ENCODE measurements around the gene TBC1D1.

The TBC1D1 gene

DNA sequence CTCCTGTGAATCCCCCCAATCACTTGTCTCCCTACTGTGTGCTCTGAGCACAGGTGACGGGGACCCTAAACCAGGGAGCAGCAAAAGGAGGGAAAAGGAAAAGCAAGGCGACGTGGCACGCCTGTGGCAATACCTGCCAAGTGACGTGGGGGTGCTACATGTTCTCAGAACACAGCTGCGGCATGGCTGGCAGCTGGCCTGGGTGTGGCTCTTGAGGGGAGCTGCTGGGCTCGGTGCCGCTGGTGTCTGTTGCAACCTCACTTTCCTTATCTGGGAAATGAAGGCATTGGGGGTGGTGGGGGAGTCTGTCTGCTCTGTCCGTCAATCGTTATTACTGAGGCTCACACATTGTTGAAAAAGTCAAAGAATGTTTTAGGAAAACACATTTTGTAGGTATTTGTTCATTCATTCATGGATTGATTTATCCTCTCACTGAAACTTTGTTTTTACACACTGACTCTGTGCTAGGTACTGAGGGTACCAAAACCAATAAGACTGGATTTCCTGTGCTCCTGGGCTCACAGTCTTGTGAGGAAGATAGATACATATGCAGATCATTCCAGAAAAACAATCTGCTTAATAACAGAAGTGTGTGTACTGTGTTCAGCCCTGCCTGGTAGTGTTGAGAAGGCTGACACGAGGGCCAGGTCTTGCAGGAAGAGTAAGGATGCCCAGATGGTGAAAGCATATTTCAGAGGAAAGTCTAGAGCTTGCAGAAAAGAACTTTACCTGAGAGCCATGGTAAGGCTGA is 286.9 kb downstream of the TBC1D1 start:
- TF ChIP-seq OSR1 (CRISPR knock-in tag; IDR thresholded peaks at IDR 0.05) (no peak), PPARA (CRISPR knock-in tag; IDR thresholded peaks at IDR 0.05; ENCODE audit: borderline replicate concordance) (no peak), ZC3H10 (CRISPR knock-in tag; IDR thresholded peaks at IDR 0.05) (no peak), CSRNP3 (CRISPR knock-in tag; IDR thresholded peaks at IDR 0.05) (no peak), SNAI2 (CRISPR knock-in tag; IDR thresholded peaks at IDR 0.05) (no peak), GLIS3 (CRISPR knock-in tag; IDR thresholded peaks at IDR 0.05) (no peak), ESRRG (CRISPR knock-in tag; IDR thresholded peaks at IDR 0.05) (no peak), BACH2 (CRISPR knock-in tag; IDR thresholded peaks at IDR 0.05; ENCODE audit: borderline replicate concordance) (no peak), ISL1 (CRISPR knock-in tag; IDR thresholded peaks at IDR 0.05) (no peak), TCF4 (CRISPR knock-in tag; IDR thresholded peaks at IDR 0.05; ENCODE audit: borderline replicate concordance) (no peak), ZNF8 (CRISPR knock-in tag; IDR thresholded peaks at IDR 0.05) (no peak), CSDC2 (CRISPR knock-in tag; IDR thresholded peaks at IDR 0.05) (no peak), RARB (CRISPR knock-in tag; IDR thresholded peaks at IDR 0.05) (no peak), ZFP3 (CRISPR knock-in tag; IDR thresholded peaks at IDR 0.05) (no peak), ARNTL (CRISPR knock-in tag; IDR thresholded peaks at IDR 0.05; ENCODE audit: borderline replicate concordance, low read depth) (no peak)
- ATAC-seq = no peak

- TF ChIP-seq CSDC2 (CRISPR knock-in tag; IDR thresholded peaks at IDR 0.05) = no peak
- no peak for TF ChIP-seq ZFP3 (CRISPR knock-in tag; IDR thresholded peaks at IDR 0.05)
- TF ChIP-seq CSRNP3 (CRISPR knock-in tag; IDR thresholded peaks at IDR 0.05) = no peak
- no peak for TF ChIP-seq SNAI2 (CRISPR knock-in tag; IDR thresholded peaks at IDR 0.05)
- TF ChIP-seq ARNTL (CRISPR knock-in tag; IDR thresholded peaks at IDR 0.05; ENCODE audit: borderline replicate concordance, low read depth) = no peak
- TF ChIP-seq BACH2 (CRISPR knock-in tag; IDR thresholded peaks at IDR 0.05; ENCODE audit: borderline replicate concordance) = no peak
- TF ChIP-seq, protein P1, sequence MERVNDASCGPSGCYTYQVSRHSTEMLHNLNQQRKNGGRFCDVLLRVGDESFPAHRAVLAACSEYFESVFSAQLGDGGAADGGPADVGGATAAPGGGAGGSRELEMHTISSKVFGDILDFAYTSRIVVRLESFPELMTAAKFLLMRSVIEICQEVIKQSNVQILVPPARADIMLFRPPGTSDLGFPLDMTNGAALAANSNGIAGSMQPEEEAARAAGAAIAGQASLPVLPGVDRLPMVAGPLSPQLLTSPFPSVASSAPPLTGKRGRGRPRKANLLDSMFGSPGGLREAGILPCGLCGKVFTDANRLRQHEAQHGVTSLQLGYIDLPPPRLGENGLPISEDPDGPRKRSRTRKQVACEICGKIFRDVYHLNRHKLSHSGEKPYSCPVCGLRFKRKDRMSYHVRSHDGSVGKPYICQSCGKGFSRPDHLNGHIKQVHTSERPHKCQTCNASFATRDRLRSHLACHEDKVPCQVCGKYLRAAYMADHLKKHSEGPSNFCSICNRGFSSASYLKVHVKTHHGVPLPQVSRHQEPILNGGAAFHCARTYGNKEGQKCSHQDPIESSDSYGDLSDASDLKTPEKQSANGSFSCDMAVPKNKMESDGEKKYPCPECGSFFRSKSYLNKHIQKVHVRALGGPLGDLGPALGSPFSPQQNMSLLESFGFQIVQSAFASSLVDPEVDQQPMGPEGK (CRISPR knock-in tag; IDR thresholded peaks at IDR 0.05; ENCODE audit: borderline replicate concordance) = no peak
- TF ChIP-seq ZNF8 (CRISPR knock-in tag; IDR thresholded peaks at IDR 0.05) = no peak
- TF ChIP-seq, protein P2, sequence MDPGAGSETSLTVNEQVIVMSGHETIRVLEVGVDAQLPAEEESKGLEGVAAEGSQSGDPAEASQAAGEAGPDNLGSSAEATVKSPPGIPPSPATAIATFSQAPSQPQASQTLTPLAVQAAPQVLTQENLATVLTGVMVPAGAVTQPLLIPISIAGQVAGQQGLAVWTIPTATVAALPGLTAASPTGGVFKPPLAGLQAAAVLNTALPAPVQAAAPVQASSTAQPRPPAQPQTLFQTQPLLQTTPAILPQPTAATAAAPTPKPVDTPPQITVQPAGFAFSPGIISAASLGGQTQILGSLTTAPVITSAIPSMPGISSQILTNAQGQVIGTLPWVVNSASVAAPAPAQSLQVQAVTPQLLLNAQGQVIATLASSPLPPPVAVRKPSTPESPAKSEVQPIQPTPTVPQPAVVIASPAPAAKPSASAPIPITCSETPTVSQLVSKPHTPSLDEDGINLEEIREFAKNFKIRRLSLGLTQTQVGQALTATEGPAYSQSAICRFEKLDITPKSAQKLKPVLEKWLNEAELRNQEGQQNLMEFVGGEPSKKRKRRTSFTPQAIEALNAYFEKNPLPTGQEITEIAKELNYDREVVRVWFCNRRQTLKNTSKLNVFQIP (CRISPR knock-in tag; IDR thresholded peaks at IDR 0.05; ENCODE audit: borderline replicate concordance, low read depth) = no peak
- no peak for TF ChIP-seq ESRRG (CRISPR knock-in tag; IDR thresholded peaks at IDR 0.05)
- TF ChIP-seq, protein P3, sequence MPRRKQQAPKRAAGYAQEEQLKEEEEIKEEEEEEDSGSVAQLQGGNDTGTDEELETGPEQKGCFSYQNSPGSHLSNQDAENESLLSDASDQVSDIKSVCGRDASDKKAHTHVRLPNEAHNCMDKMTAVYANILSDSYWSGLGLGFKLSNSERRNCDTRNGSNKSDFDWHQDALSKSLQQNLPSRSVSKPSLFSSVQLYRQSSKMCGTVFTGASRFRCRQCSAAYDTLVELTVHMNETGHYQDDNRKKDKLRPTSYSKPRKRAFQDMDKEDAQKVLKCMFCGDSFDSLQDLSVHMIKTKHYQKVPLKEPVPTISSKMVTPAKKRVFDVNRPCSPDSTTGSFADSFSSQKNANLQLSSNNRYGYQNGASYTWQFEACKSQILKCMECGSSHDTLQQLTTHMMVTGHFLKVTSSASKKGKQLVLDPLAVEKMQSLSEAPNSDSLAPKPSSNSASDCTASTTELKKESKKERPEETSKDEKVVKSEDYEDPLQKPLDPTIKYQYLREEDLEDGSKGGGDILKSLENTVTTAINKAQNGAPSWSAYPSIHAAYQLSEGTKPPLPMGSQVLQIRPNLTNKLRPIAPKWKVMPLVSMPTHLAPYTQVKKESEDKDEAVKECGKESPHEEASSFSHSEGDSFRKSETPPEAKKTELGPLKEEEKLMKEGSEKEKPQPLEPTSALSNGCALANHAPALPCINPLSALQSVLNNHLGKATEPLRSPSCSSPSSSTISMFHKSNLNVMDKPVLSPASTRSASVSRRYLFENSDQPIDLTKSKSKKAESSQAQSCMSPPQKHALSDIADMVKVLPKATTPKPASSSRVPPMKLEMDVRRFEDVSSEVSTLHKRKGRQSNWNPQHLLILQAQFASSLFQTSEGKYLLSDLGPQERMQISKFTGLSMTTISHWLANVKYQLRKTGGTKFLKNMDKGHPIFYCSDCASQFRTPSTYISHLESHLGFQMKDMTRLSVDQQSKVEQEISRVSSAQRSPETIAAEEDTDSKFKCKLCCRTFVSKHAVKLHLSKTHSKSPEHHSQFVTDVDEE (CRISPR knock-in tag; IDR thresholded peaks at IDR 0.05) = no peak
- no peak for TF ChIP-seq ZNF70 (CRISPR knock-in tag; IDR thresholded peaks at IDR 0.05)
- no peak for TF ChIP-seq GLIS3 (CRISPR knock-in tag; IDR thresholded peaks at IDR 0.05)
- TF ChIP-seq PPARA (CRISPR knock-in tag; IDR thresholded peaks at IDR 0.05; ENCODE audit: borderline replicate concordance) = no peak
- TF ChIP-seq OSR1 (CRISPR knock-in tag; IDR thresholded peaks at IDR 0.05) = no peak
- no peak for TF ChIP-seq ZFP30 (CRISPR knock-in tag; IDR thresholded peaks at IDR 0.05)
- no peak for TF ChIP-seq CREB5 (CRISPR knock-in tag; IDR thresholded peaks at IDR 0.05; ENCODE audit: low read depth)
- TF ChIP-seq TOX (CRISPR knock-in tag; IDR thresholded peaks at IDR 0.05; ENCODE audit: borderline replicate concordance) = no peak
- no peak for ATAC-seq
Measured at GRCh38 chr4:38178392-38178995, 287.6 kb downstream of the TBC1D1 start.
